ENCODE results near the gene RAB6B. TPM values are rescaled to one million over a fixed set of nuclear protein-coding genes. Genes with fewer than 3 reads are reported as not detected.

RAB6B gene
- total RNA-seq, 1 experiment from 2014 or later: 0.52 TPM

- no TSS peak for BruUV-seq (replicated peaks)
- no peak overlapping the region for H3K4me2 ChIP-seq
- peaks cover 7% of the 10 kb centered on the region; the same call in 1 of the 2 replicates for H3K27me3 ChIP-seq (ENCODE audit: insufficient read depth, low read depth)
- H3K4me3 ChIP-seq: no peak overlapping the region
- H3K4me1 ChIP-seq (replicated peaks; ENCODE audit: insufficient read depth): no peaks in the 10 kb centered on the region
- no peaks in the 10 kb centered on the region for H3K9me2 ChIP-seq (ENCODE audit: insufficient read depth)
- H4K20me1 ChIP-seq (ENCODE audit: insufficient read depth): no peaks in the 10 kb centered on the region
- H3K27ac ChIP-seq: no peak overlapping the region
- DNase-seq: no peak
- H3K9me3 ChIP-seq (ENCODE audit: insufficient read depth, low read depth): no peaks in the 10 kb centered on the region
- ChIA-PET CTCF (interaction anchor here (0.7 kb wide), 1 partner anchor 172 kb away, joined by 12 read pairs; no protein-coding TSS in a partner anchor), POLR2A (ENCODE audit: unreplicated experiment) (no interaction called here)
- no peak overlapping the region for H2AFZ ChIP-seq
- intact Hi-C loops (cut with micrococcal nuclease; ENCODE audit: unreplicated experiment): no loop called here
- no peaks in the 10 kb centered on the region for H3F3A ChIP-seq (ENCODE audit: insufficient read depth, low read depth)
- H3K79me2 ChIP-seq (ENCODE audit: low read depth): no peaks in the 10 kb centered on the region
- no peaks in the 10 kb centered on the region for H3K36me3 ChIP-seq (ENCODE audit: low read depth)
- TF ChIP-seq CTCF (conservative IDR thresholded peaks at IDR 0.05) (no peak), EZH2 (IDR thresholded peaks at IDR 0.05; ENCODE audit: low read depth) (no peak)
Observed at GRCh38 chr3:133827684-133828083, 68.0 kb downstream of the RAB6B start.

GRCh38 chr3:133827136-133827535 lies 68.5 kb downstream of the RAB6B start:
- Histone ChIP-seq H3K9me3 (ENCODE audit: insufficient read depth, low read depth) (no peaks in the 10 kb centered on the region), H4K20me1 (ENCODE audit: insufficient read depth) (no peaks in the 10 kb centered on the region), H3K4me2 (no peak overlapping the region), H3F3A (ENCODE audit: insufficient read depth, low read depth) (no peaks in the 10 kb centered on the region), H3K27ac (no peak overlapping the region), H3K4me3 (no peak overlapping the region), H3K36me3 (ENCODE audit: low read depth) (no peaks in the 10 kb centered on the region; the same call in 1 of the 2 replicates), H3K9me2 (ENCODE audit: insufficient read depth) (no peaks in the 10 kb centered on the region), H2AFZ (no peak overlapping the region), H3K27me3 (ENCODE audit: insufficient read depth, low read depth) (peaks cover 7% of the 10 kb centered on the region; the same call in 1 of the 2 replicates), H3K79me2 (ENCODE audit: low read depth) (no peaks in the 10 kb centered on the region), H3K4me1 (replicated peaks; ENCODE audit: insufficient read depth) (no peaks in the 10 kb centered on the region)
- POLR2A ChIA-PET (ENCODE audit: unreplicated experiment): no interaction called here
- intact Hi-C loops (cut with micrococcal nuclease; ENCODE audit: unreplicated experiment): no loop called here
- no peak for DNase-seq
- no TSS peak for BruUV-seq (replicated peaks)
- no peak for TF ChIP-seq EZH2 (IDR thresholded peaks at IDR 0.05; ENCODE audit: low read depth)
- CTCF ChIA-PET: interaction anchor here (0.7 kb wide), 1 partner anchor 171 kb away, joined by 12 read pairs; no protein-coding TSS in a partner anchor

- CTCF ChIA-PET: no interaction called here
- H3K9me3 ChIP-seq (ENCODE audit: insufficient read depth, low read depth): no peaks in the 10 kb centered on the region
- peaks cover 8% of the 10 kb centered on the region for H3K36me3 ChIP-seq (ENCODE audit: low read depth)
- H3K9me2 ChIP-seq (ENCODE audit: insufficient read depth): no peaks in the 10 kb centered on the region
- no peaks in the 10 kb centered on the region for H3K4me1 ChIP-seq (replicated peaks; ENCODE audit: insufficient read depth)
- no peak overlapping the region for H2AFZ ChIP-seq
- H3F3A ChIP-seq (ENCODE audit: insufficient read depth, low read depth): no peaks in the 10 kb centered on the region
- H3K27me3 ChIP-seq (ENCODE audit: insufficient read depth, low read depth): peaks cover 5% of the 10 kb centered on the region; the same call in 1 of the 2 replicates
- no peak overlapping the region for H3K27ac ChIP-seq
- intact Hi-C loops (cut with micrococcal nuclease; ENCODE audit: unreplicated experiment): no loop called here
- POLR2A ChIA-PET (ENCODE audit: unreplicated experiment): no interaction called here
- H3K79me2 ChIP-seq (ENCODE audit: low read depth): no peaks in the 10 kb centered on the region
- no peak for TF ChIP-seq EZH2 (IDR thresholded peaks at IDR 0.05; ENCODE audit: low read depth)
- H4K20me1 ChIP-seq (ENCODE audit: insufficient read depth): no peaks in the 10 kb centered on the region
- BruUV-seq (replicated peaks): no TSS peak
- no peak overlapping the region for H3K4me3 ChIP-seq
- H3K4me2 ChIP-seq: no peak overlapping the region
- no peak for DNase-seq
Observed at GRCh38 chr3:133825969-133826727, 69.5 kb downstream of the RAB6B start.

GRCh38 chr3:133824961-133825485 lies 70.7 kb downstream of the RAB6B start:
- Histone ChIP-seq H3K9me2 (ENCODE audit: insufficient read depth) (no peaks in the 10 kb centered on the region), H3K27me3 (ENCODE audit: insufficient read depth, low read depth) (no peaks in the 10 kb centered on the region), H3K9me3 (ENCODE audit: insufficient read depth, low read depth) (no peaks in the 10 kb centered on the region), H3K36me3 (ENCODE audit: low read depth) (peaks cover 12% of the 10 kb centered on the region), H4K20me1 (ENCODE audit: insufficient read depth) (no peaks in the 10 kb centered on the region), H2AFZ (no peak overlapping the region), H3K4me3 (no peak overlapping the region), H3K27ac (no peak overlapping the region), H3K79me2 (ENCODE audit: low read depth) (no peaks in the 10 kb centered on the region), H3K4me2 (no peak overlapping the region), H3F3A (ENCODE audit: insufficient read depth, low read depth) (no peaks in the 10 kb centered on the region), H3K4me1 (replicated peaks; ENCODE audit: insufficient read depth) (no peaks in the 10 kb centered on the region)
- POLR2A ChIA-PET (ENCODE audit: unreplicated experiment): no interaction called here
- TF ChIP-seq CTCF (conservative IDR thresholded peaks at IDR 0.05) (no peak), EZH2 (IDR thresholded peaks at IDR 0.05; ENCODE audit: low read depth) (no peak)
- intact Hi-C loops (cut with micrococcal nuclease; ENCODE audit: unreplicated experiment): loop anchor here (5.0 kb wide), 1 partner anchor 662 kb away; the partner anchor contains the start of genes ANAPC13 and CEP63
- CTCF ChIA-PET: no interaction called here
- DNase-seq: no peak
- no TSS peak for BruUV-seq (replicated peaks)

All from PC-9 (cell line).